GM12873 (cell line): ENCODE results near the gene PODN.

Source experiments
- CTCF ChIP-seq: IDR thresholded peaks from 2 replicates; pipeline ENCODE4 v1.5.1; 2012; ENCODE audit warnings: low read depth, mild to moderate bottlenecking, moderate library complexity, low read length, control low read depth; ENCODE audit not compliant: insufficient read depth; ENCODE audit errors: missing control alignments

The PODN gene

GRCh38 chr1:53051676-53052075, 10.3 kb upstream of the PODN start:
- no peak for TF ChIP-seq CTCF

DNA sequence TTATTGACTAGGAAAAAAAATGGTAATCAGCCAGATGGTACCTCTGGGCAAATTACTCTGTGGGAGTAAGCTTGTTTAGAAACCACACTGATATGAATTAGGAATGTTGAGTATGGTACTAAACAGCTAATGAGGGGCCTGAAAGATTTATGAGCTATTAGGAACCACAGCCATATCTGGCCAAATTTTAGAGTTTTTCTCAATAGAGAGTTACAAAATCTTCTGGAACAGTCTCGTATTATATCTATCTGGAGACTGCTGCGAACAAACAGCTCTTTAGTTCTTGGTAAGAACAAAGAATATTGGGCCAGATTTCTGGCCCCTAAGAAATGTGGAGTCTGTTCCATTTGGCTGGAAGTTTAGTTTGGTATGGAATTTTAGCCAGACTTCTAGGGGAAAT, 4.9 kb upstream of the PODN start:
- no peak for TF ChIP-seq CTCF

- no peak for TF ChIP-seq CTCF
Measured at GRCh38 chr1:53060579-53060978, 1.4 kb upstream of the PODN start.

DNA sequence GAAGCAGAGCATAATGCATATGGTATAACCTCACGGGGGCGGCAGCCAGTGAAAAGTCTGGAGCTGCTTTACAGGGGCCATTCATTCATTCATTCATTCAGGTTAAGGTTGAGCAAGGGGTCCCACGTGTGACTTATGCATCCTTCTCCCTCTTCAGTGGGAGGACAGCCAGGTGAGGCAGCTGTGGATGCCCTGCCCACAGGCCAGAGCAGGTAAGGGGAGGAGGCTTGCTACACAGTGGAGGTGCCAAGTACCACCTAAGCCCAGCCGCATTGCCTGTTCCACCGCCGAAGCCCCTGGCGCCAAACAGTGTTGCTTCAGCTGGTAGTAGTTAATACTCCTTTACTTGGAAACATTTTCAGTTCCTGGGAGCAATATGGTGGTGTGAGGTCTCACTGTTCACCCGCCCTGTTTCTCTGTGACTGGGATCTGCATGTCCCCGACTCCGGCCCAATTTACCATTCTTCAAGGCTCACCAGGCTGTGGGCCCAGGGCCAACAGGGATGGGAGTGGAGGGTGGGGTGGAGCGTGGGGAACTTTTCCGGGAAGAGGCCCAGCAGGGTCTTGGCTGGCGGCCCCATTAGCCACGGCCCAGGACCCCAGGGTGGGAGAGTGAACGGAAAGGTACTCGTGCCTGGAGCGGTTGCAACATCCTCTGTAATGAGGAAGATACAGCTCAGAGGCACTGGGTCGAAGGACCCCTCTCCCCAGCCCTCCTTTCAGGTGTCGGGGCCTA, 722 bp upstream of the PODN start:
- no peak for TF ChIP-seq CTCF

- TF ChIP-seq CTCF = no peak
Measured at GRCh38 chr1:53062708-53063591, 937 bp downstream of the PODN start.

- no peak for TF ChIP-seq CTCF
Measured at GRCh38 chr1:53063744-53064515, 1.9 kb downstream of the PODN start.

- TF ChIP-seq CTCF = no peak
Measured at GRCh38 chr1:53065391-53065790, 3.4 kb downstream of the PODN start.
